Hippocampal formation (tissue), 2 donors: Measurements from ENCODE around the gene LHFPL2.
"Not testable (repeated sequence)": the region's sequence is repeated elsewhere in the genome, so short reads cannot be mapped to it uniquely, and the experiment has no call there.

Experiments
- DNase-seq, 2 donors: peaks; one replicate each; lab custom pipeline; 2025; lab: John Stamatoyannopoulos, UW

Gene LHFPL2

DNA sequence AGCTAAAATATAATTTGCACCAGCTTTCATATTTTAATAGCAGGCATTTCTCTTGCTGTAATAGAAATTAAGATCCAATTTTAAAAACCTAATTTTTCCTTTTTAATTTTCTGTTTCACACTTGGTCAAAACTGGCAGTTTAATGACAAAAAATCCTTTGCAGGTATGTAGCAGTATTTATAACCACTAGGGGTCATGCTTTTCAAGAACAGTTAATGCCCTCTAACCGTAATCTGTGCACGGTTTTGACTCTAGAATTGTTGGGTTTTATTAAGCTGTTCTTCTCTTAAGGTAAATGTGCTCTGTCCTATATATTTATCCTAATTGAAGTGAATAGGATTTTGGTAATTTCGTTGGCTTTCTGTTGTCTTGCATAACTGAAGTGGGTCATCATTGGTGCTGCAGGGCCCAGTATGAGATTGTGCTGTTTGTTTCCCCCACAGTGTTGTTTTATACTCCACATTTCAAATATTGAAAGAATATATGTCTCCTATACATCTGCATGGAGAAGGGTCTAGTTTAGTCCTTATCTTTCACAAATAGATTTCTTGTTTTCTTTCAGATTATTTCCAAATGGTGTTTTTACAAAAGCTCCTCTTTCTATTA, 180.7 kb downstream of the LHFPL2 start:
- DNase-seq = peak in 1 of 2 donors; percentile 35

DNA sequence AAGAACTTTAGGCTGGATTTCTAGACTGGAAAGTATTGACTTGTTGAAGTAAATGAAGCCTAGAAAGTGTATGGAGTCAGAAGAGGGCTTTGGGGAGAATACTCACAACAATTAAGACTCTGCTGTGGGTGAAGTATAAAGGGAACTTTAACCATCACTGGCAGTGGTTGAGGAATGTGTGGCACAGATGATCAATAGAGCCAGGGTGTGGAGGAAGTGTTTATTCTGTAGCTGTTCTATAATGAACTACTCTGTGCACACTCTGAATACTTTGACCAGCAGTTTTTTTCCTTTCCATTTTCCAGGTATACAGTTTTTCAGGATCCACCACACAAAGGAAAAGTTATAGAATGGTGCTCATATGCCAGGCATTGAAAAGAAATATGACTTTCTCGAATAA, 181.4 kb downstream of the LHFPL2 start:
- no peak for DNase-seq

DNA sequence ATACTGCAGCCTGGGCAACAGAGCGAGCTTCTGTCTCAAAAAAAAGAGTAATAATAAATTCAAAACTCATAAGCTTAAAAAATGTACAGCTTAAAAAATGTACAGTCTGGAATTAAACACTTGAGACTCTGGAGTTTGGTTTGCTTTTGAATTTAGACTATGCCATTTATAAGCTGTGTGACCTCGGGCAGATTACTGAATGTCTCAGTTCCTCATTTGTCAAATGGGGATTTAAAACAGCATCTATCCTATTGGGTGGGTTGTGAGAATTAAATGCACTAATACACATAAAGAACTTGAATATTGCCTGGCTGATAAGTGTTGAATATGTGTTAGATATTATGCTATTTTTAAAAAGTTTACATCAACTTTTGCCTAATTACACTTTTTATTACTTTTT, 189.7 kb downstream of the LHFPL2 start:
- DNase-seq = no peak

DNA sequence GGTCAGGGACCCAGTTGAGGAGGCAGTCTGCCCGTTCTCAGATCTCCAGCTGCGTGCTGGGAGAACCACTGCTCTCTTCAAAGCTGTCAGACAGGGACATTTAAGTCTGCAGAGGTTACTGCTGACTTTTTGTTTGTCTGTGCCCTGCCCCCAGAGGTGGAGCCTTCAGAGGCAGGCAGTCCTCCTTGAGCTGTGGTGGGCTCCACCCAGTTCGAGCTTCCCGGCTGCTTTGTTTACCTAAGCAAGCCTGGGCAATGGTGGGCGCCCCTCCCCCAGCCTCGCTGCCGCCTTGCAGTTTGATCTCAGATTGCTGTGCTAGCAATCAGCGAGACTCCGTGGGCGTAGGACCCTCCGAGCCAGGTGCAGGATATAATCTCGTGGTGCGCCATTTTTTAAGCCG, 191.1 kb downstream of the LHFPL2 start:
- not testable (repeated sequence) for DNase-seq

DNA sequence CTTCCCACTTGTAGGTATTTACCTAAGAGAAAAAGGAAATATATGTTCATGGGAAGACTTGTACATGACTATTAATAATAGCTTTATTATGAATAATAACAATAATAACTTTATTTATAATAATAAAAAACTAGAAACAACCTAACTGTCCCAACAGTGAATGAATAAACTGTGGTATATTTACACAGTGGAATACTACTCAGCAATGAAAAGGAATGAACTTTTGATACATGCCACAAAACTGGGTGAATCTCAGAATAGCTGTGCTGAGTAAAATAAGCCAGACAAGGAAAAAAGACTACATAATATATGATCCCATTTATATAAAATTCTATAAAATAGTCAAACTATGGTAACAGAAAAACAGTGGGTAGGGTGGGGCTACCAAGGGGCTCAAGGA, 199.5 kb downstream of the LHFPL2 start:
- DNase-seq = no peak

DNA sequence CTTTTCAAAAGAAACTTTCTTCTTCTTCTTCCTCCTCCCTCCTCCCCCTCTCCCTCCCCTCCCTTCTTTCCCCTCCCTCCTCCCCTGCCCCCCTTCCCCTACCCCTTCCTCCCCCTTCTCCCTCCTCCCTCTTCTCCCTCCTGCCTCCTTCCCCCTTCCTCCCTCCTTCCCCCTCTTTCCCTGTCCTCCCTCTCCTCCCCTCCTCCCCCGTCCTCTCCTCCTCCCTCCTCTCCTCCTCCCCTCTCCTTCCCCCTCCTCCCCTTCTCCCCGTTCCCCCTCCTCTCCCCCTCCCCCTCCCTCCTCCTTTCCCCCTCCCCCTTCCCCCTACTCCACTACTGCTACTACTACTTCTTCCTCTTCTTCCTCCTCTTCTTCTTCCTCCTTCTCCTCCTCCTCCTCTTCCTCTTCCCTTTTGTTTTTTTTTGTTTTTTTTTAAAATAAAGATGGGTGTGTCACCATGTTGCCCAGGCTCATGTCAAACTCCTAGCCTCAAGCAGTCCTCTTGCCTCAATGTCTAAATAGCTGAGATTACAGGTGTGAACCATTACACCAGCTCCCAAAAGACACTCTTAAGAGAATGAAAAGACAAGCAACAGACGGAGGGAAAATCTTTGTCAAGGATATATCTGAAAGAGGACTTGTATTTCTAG, 200.7 kb downstream of the LHFPL2 start:
- DNase-seq = no peak
